ENCODE measurements around the gene NFKBIB. TPM values are rescaled to one million over a fixed set of nuclear protein-coding genes. Genes with fewer than 3 reads are reported as not detected.

NFKBIB gene
- total and polyA plus RNA-seq, 2 of the 13 experiments (the other 11 are each of a cell fraction or from before 2014, with no cell fraction given), result 8.6 to 14.9 TPM

DNA sequence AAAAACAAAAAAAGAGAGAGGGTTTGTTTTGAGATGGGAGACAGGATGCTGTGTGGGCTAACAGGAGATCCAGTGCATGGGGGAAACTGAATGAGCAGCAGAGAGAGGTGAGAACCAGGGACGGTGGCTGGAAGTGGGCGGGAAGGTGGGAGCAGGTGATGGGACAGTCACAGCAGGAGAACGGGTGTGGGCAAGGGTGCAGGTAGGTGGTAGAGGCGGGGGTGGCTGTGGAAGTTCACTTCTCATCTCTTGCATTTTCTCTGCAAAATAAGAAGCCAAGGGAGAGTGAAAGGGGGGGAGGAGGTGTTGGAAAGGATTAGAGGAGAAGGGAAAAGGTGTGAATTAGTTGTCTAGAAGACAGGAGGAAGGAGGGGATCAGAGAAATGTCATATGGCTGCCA, 53.9 kb downstream of the NFKBIB start:
- TF ChIP-seq BCL6 (CRISPR knock-in tag; IDR thresholded peaks at IDR 0.05) (no peak), IRX3 (CRISPR knock-in tag; IDR thresholded peaks at IDR 0.05; ENCODE audit: borderline replicate concordance, low read depth) (no peak), ZNF430 (CRISPR knock-in tag; IDR thresholded peaks at IDR 0.05) (0 out of 2 replicates have a peak, but pooled peaks have one; percentile 16), NONO (IDR thresholded peaks at IDR 0.05) (no peak), NONO (CRISPR knock-in tag; conservative IDR thresholded peaks at IDR 0.05) (0 out of 2 replicates have a peak, but pooled peaks have one; percentile 28)
- TF ChIP-seq, protein P1, sequence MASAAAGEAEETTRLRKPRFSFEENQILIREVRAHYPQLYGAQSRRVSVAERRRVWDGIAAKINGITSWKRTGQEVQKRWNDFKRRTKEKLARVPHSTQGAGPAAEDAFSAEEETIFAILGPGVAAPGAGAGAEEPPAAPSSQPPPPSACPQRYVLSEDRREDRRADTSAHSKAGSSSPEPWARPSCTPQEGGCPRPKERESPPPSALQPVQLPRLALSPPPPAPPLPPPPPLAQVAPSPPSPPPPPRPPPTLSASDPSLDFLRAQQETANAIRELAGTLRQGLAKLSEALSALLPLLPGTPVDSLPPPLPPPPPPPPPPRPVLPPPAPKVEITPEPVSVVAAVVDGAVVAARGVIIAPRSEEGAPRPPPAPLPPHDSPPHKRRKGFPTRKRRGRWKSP (CRISPR knock-in tag; IDR thresholded peaks at IDR 0.05), result no peak
- in situ Hi-C loops (cut with HindIII; ENCODE audit: extremely low pct_ligation_motif_present, low pct_unique_long_range_greater_than_20kb), result no loop called here
- H2AFZ ChIP-seq (ENCODE audit: low read length), result no peak overlapping the region
- no peaks in the 10 kb centered on the region for H3K9me3 ChIP-seq (ENCODE audit: low read length)
- ChIA-PET CTCF (ENCODE audit: low intra/inter-chr PET ratio, low total read pairs) (no interaction called here), POLR2A (interaction anchor here (1.3 to 1.5 kb wide), 2 partner anchors 22 to 23 kb away, joined by 4 to 10 read pairs; partner anchors contain the start of genes FBXO17, MRPS12 and SARS2)
- 89% methylated on average over 4 of the region's 4 CpGs for WGBS (ENCODE audit: low lambda C conversion rate)
- H4K20me1 ChIP-seq (ENCODE audit: insufficient read depth, low read length), result peaks cover 8% of the 10 kb centered on the region; the same call in 1 of the 2 replicates
- peaks cover 34% of the 10 kb centered on the region for H3K4me1 ChIP-seq (ENCODE audit: insufficient read depth, low read length)
- no peak overlapping the region for H3K9ac ChIP-seq (ENCODE audit: insufficient read depth, low read depth, low read length)
- ATAC-seq, result no peak
- DNase-seq (ENCODE audit: low spot score), result no peak
- peaks cover 1 to 3% of the 10 kb centered on the region in 2 experiments; a peak in 3 of 5 replicates for H3K36me3 ChIP-seq (replicated peaks in 1 of 2; ENCODE audit: control insufficient read depth in 1 of 2, insufficient read depth in 2 of 2, low read length in 2 of 2)
- H3K27me3 ChIP-seq (ENCODE audit: control insufficient read depth in 1 of 2, insufficient read depth in 2 of 2, low read length in 2 of 2), result no peaks in the 10 kb centered on the region
- intact Hi-C loops (cut with micrococcal nuclease; ENCODE audit: unreplicated experiment), result no loop called here
- FAIRE-seq, result no peak
- BruUV-seq (replicated peaks), result no TSS peak
- no peaks in the 10 kb centered on the region for H3K79me2 ChIP-seq (ENCODE audit: insufficient read depth, low read length)
- no peak overlapping the region for H3K27ac ChIP-seq (ENCODE audit: extremely low read length, insufficient read depth, low read length)
- no peak overlapping the region for H3K4me3 ChIP-seq (replicated peaks in 1 of 3; ENCODE audit: insufficient read depth in 1 of 3, low read depth in 2 of 3, low read length in 3 of 3)
- H3K4me2 ChIP-seq (ENCODE audit: low read depth, low read length), result no peak overlapping the region

DNA sequence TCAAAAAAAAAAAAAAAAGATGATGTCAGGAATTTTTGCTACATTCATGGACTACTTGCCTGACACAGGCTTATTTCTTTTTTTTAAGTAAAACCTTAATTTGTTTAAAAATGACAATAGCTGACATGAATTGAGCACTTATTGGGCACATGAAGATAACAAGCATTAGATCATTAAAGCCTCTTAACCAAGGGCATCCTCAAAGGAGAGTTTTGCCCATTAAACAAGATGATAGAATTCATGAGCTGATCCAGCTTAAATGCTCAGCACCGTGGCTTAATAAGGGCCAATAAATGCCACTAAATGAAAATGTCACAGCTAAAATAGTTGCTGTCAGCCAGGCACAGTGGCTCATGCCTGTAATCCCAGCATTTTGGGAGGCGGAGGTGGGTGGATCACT, 56.5 kb downstream of the NFKBIB start:
- H3K36me3 ChIP-seq (replicated peaks in 1 of 2; ENCODE audit: control insufficient read depth in 1 of 2, insufficient read depth in 2 of 2, low read length in 2 of 2), result peaks cover 1 to 3% of the 10 kb centered on the region in 2 experiments; a peak in 2 of 5 replicates
- no peak overlapping the region for H2AFZ ChIP-seq (ENCODE audit: low read length)
- 100% methylated on average over 2 of the region's 2 CpGs for WGBS (ENCODE audit: low lambda C conversion rate)
- no peaks in the 10 kb centered on the region for H3K9me3 ChIP-seq (ENCODE audit: low read length)
- in situ Hi-C loops (cut with HindIII; ENCODE audit: extremely low pct_ligation_motif_present, low pct_unique_long_range_greater_than_20kb) (no loop called here), intact Hi-C loops (cut with micrococcal nuclease; ENCODE audit: unreplicated experiment) (no loop called here)
- H3K4me2 ChIP-seq (ENCODE audit: low read depth, low read length), result no peak overlapping the region
- no peak for FAIRE-seq
- DNase-seq (ENCODE audit: low spot score), result no peak
- H3K4me3 ChIP-seq (replicated peaks in 1 of 3; ENCODE audit: insufficient read depth in 1 of 3, low read depth in 2 of 3, low read length in 3 of 3), result no peak overlapping the region
- CTCF ChIA-PET (ENCODE audit: low intra/inter-chr PET ratio, low total read pairs), result no interaction called here
- H3K4me1 ChIP-seq (ENCODE audit: insufficient read depth, low read length), result peaks cover 56% of the 10 kb centered on the region
- BruUV-seq (replicated peaks), result no TSS peak
- H4K20me1 ChIP-seq (ENCODE audit: insufficient read depth, low read length), result peaks cover 6% of the 10 kb centered on the region; the same call in 1 of the 2 replicates
- H3K79me2 ChIP-seq (ENCODE audit: insufficient read depth, low read length), result no peaks in the 10 kb centered on the region
- ATAC-seq, result no peak
- H3K9ac ChIP-seq (ENCODE audit: insufficient read depth, low read depth, low read length), result no peak overlapping the region
- no peak overlapping the region for H3K27ac ChIP-seq (ENCODE audit: extremely low read length, insufficient read depth, low read length)
- POLR2A ChIA-PET, result no interaction called here
- H3K27me3 ChIP-seq (ENCODE audit: control insufficient read depth in 1 of 2, insufficient read depth in 2 of 2, low read length in 2 of 2), result no peaks in the 10 kb centered on the region
- no peak for TF ChIP-seq PHF5A (CRISPR knock-in tag; IDR thresholded peaks at IDR 0.05; ENCODE audit: low read depth, unreplicated experiment)
- no peak for TF ChIP-seq ZFP1 (CRISPR knock-in tag; IDR thresholded peaks at IDR 0.05)
- TF ChIP-seq, protein P2, sequence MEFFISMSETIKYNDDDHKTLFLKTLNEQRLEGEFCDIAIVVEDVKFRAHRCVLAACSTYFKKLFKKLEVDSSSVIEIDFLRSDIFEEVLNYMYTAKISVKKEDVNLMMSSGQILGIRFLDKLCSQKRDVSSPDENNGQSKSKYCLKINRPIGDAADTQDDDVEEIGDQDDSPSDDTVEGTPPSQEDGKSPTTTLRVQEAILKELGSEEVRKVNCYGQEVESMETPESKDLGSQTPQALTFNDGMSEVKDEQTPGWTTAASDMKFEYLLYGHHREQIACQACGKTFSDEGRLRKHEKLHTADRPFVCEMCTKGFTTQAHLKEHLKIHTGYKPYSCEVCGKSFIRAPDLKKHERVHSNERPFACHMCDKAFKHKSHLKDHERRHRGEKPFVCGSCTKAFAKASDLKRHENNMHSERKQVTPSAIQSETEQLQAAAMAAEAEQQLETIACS (CRISPR knock-in tag; IDR thresholded peaks at IDR 0.05), result no peak
- TF ChIP-seq, protein P3, sequence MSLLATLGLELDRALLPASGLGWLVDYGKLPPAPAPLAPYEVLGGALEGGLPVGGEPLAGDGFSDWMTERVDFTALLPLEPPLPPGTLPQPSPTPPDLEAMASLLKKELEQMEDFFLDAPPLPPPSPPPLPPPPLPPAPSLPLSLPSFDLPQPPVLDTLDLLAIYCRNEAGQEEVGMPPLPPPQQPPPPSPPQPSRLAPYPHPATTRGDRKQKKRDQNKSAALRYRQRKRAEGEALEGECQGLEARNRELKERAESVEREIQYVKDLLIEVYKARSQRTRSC (CRISPR knock-in tag; IDR thresholded peaks at IDR 0.05; ENCODE audit: low read depth), result no peak
- no peak for TF ChIP-seq ZNF792 (CRISPR knock-in tag; IDR thresholded peaks at IDR 0.05)
- no peak for TF ChIP-seq PTBP1 (IDR thresholded peaks at IDR 0.05; ENCODE audit: low read depth, low read length, poor library complexity, severe bottlenecking)
- TF ChIP-seq SMC3 (IDR thresholded peaks at IDR 0.05; ENCODE audit: low read length), result no peak
- TF ChIP-seq, protein P4, sequence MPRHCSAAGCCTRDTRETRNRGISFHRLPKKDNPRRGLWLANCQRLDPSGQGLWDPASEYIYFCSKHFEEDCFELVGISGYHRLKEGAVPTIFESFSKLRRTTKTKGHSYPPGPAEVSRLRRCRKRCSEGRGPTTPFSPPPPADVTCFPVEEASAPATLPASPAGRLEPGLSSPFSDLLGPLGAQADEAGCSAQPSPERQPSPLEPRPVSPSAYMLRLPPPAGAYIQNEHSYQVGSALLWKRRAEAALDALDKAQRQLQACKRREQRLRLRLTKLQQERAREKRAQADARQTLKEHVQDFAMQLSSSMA (CRISPR knock-in tag; IDR thresholded peaks at IDR 0.05), result no peak
- no peak for TF ChIP-seq DNMT1 (CRISPR knock-in tag; IDR thresholded peaks at IDR 0.05)
- no peak for TF ChIP-seq BCL6 (CRISPR knock-in tag; IDR thresholded peaks at IDR 0.05)
- no peak for TF ChIP-seq CREM (IDR thresholded peaks at IDR 0.05)
- no peak for TF ChIP-seq CREM (CRISPR knock-in tag; IDR thresholded peaks at IDR 0.05)
- TF ChIP-seq ATF7-NPFF (CRISPR knock-in tag; IDR thresholded peaks at IDR 0.05; ENCODE audit: low read depth), result no peak
